ENCODE measurements around the gene DAZAP1.
A peak's percentile ranks its signal among the peaks of the same experiment; 100 is the strongest.
"Not testable (repeated sequence)": the region's sequence is repeated elsewhere in the genome, so short reads cannot be mapped to it uniquely, and the experiment has no call there.

DAZAP1 gene

DNA sequence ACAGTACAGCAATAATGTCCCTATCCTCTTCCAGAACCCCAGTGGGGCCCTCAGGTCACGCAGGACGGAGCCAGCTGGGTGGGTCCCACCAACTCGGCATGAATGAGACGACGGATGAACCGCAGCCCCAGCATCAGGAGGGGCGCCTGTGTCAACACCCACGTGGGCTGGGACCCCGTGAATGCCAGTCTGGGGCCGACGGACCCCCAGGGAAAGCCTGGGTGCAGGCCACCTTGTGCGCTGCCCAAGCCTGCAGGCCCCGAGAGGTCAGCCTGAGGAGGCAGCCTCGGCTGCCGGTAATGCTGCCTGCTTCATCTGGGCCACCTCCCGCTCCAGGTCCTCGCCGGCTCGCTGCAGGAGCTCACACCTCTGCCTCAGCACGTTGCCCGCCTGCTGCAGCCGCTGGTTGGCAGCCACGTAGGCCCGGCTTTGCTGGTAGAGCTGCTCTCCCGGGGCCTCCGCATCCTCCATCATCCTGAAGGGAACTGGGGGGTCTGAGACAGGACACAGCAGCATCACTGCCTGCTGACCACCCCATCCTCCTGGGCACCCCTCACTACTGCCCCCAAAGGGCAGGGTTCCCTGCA, 67.5 kb downstream of the DAZAP1 start:
- DNase-seq: no peak

DNA sequence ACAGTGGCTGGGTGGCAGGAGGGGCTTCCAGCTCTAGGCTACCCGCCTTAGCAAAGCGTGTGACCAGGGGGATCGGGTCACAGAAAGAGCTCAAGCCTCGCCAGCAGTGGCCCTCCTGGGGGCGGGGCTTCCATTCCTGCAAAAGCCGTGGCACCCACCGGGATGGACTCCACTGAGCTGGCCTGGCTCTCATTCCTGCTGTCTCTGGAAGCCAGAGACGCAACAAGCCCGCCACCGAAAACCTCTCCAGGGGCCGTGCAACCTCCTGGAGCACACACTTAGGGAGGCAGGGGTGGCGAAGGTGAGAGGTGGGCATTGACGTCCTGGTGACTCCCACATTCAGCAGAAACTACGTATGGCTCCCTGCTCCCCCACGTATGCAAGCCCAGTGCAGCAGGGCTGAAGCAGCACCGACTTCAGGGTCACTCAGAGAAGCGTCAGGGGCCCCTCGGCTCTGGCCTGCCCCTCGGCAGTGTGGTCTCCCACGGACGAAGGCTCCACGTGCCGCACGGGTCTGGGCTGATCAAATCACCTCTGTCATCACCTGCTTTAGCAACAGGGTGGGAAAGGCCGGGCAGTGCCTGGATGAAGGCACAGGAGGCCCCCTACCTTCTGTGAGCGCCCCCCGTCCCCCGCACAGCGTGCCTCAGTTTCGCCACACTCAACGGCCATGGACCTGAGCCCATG, 68.5 kb downstream of the DAZAP1 start:
- no peak for DNase-seq

DNA sequence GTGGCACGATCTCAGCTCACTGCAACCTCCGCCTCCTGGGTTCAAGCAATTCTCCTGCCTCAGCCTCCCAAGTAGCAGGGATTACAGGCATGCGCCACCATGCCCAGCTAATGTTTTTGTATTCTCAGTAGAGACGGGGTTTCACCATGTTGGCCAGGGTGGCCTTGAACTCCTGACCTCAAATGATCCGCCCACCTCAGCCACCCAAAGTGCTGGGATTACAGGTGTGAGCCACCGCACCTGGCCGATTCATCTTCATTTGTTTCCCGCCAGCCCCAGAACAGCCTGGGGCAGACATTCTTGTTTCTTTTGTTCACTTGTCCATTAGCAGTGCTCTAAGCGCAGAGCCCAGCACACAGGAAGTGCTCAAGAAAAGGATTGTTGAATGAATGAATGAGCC, 69.7 kb downstream of the DAZAP1 start:
- not testable (repeated sequence) for DNase-seq

DNA sequence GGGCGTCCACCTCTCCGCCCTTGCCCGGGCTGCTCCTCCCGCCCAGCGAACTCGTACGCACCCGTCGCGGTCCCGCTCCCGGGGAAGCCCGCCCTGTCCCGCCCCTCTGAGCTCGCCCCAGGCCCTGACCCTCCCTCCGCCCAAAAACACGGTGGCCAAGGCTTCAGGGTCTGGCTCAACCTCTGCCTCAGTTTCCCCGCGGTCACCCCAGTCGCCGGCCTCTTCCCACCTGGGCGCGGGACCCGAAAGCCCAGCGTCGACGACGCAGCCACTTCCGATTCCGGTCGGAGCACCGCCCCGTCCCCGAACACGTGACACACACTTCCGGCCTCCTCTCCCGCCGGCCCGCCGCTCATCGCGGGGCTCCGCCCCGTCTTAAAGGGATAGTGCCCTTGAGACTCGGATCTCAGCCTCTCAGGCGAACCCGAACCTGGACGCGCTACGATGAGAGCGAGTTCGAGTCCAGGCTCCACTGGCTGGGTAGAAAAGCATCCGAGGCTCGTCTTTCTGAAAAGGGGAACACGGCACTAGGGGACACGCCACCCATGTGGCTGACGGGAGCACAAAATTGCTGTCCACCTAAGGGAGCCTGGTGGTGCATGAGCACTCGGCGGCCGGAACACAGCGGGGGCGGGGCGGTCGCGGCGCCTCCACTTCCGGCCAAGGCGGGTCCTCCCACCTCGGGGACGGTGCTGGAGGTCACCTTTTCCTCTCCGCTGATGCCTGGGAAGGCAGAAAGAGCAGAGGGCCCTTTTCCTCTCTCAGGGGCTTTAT, 71.7 kb downstream of the DAZAP1 start, which contains the start of gene C19orf25:
Gene C19orf25, minus strand, starts transcription at position 282 of the 774 bp plus-strand sequence. CDS start 312 bp downstream, outside the sequence.
- peak; percentile 71 for DNase-seq

DNA sequence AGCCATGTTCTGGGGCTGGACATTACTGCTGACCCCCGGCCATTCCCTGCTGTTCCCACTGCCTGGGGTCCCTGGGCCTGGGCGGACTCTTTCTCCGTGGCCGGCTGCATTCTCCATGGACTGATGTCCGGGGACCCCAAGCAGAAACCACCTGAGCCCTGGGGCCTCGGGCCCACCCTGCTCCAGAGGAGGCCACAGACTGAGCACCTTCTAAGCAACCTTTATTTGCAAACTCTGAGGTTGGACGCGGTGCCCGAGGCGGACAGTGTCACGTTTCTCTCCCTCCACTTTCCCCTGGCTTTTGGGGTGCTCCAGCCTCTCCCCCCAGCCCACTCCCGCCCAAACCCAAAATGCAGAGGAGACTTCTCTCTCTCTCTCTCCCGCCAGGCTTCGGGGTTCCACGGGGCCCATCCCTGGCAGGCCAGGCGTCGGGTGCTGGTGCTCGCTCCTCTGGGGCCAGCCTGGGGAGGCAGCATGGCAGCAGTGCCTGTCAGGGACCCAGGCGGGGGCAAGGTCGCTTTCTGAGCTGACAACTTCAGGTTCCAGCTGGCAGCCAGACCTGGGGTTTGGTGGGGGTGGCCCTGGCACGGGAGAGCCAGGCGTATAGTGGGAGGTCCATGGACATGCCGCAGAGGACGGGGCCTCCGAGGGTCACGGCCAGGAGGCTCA, 74.0 kb downstream of the DAZAP1 start:
- DNase-seq: no peak

DNA sequence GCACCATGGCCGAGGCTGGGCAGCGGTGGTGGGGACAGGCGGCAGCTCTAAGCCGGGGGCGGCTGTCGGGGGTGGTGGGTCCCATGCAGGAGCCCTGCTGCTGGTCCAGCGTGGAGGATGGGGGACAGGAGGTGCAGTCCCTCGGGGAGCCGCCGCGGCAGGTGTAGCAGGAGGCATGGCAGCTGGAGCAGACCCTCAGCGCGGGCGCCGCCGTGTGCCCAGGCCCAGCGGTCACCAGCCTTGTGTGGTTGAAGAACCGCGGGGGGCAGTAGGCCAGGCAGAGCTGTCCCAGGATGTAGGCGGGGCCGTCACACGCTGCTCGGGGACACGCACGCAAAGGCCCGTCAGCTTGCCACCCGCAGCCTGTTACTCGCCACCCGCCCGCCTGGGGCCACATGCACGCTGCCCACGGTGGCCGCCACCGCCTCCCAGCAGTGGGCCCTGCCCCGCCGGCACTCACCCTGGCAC, 74.5 kb downstream of the DAZAP1 start:
- no peak for DNase-seq

DNA sequence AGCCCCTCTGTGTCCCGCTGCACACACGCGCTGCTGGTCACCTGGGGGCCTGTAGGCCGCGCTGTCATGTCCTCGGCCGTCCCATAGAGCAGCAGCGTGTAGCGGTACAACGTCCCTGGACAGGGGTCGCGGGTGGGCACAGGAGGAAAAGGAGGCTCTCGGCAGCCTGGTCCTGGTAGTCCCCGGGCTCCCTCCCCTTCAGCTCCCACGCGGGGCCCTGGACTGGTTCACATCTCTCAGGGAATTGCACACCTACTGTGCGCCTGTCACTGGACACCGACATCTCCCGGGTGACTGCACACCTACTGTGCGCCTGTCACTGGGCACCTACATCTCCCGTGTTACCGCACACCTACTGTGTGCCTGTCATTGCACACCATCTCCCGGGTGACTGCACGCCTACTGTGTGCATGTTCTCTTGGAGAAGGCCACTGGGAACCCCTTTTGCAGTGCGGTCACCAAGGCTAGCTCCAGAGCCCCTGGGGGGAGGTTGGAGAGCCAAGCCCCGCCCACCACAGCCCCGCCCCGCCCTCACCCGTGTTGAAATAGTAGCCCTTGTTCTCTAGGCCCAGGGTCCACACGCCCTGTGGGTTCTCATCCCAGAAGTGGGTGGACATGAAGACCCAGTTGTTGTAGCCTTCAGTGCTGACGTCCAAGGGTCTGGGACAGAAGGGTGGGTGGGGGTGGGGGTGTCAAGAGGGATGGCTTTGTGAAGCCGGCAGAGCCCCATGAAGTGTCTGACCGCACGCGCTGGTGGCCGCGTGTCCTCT, 75.2 kb downstream of the DAZAP1 start:
- DNase-seq: no peak

DNA sequence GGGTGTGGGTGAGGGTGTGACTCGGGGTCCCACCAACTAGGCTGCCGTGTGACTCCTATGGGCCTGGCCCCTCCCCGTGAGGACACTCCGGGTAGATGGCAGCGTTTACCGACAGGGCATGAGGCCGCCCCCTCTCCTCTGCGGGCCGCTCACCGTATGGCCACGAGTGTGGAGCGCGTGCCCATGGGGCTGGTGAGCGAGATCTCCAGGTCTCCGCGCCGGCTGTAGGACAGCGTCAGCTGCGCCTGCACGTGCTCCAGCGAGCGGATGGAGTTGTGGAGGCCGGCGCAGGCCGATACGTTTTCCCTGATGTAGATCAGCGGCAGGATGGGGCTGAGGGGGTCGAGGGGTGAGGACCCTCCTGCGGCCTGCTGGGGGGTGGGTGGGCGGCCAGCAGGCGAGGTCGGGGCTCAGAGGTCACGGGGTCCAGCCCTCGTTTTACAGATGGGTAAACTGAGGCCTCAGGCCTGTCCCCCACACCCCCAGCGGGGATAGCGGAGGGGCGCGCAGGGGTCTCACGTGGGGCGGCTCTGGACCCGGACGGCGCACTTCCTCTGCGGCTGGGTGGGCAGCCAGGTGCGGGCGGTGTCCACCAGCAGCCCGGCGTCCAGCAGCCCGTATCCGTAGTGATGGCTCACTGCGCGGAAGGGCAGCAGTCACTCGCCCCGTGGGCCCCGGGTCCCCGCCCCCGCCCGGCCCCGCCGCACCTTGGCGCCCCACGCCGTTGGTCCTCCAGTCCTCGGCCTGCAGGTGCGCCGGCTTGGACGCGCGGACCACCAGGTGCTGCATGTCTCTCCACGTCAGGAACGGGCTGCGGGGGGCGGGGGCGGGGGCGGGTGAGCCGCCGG, 76.0 kb downstream of the DAZAP1 start:
- DNase-seq: no peak

DNA sequence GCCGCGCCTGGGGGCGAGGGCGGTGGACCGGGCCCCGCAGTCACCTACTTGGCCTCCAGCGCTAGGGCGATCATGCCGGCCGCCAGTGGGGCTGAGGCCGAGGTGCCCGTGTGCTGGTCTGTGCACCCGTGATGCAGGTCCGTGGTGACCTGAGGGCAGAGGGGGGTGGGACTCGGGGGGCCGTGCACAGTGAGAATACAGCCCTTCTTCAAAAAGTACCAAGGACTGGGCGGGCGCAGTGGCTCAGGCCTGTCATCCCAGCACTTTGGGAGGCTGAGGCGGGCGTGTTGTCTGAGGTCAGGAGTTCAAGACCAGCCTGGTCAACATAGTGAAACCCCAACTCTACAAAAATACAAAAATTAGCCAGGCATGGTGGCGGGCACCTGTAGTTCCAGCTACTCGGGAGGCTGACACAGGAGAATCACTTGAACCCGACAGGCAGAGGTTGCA, 76.6 kb downstream of the DAZAP1 start:
- no peak for DNase-seq

Data from NCI-H1048 (cell line).